SK-N-SH (cell line): Measurements from ENCODE around the gene MCF2L2. TPM values are rescaled to one million over a fixed set of nuclear protein-coding genes. Genes with fewer than 3 reads are reported as not detected.

ENCODE experiments used
- CTCF ChIA-PET: fragments of 300-600, 350-600 bp; formaldehyde crosslinking; extraction: SDS; loops from one replicate; lab custom pipeline; 2021; lab: Yijun Ruan, JAX
- POLR2A ChIA-PET: fragments of 350-600 bp; sonication (Branson Sonifier 250); formaldehyde crosslinking; extraction: SDS; loops from one replicate; lab custom pipeline; 2020; ENCODE audit warnings: antibody characterized with exemption, inconsistent platforms; lab: Yijun Ruan, JAX
- DNase-seq: peaks from one replicate; pipeline ENCODE4 v3.0.0; 2012
- H2AFZ ChIP-seq: fragments of 200-600 bp; sonication (generic); 2 replicates; pipeline ENCODE4 v1.8.1; 2016; ENCODE audit warnings: antibody characterized with exemption, mild to moderate bottlenecking, low read depth
- H3F3A ChIP-seq: fragments of 200-600 bp; sonication (generic); replicated peaks from 2 replicates; pipeline ENCODE3; 2016; ENCODE audit warnings: antibody characterized with exemption, mild to moderate bottlenecking; ENCODE audit not compliant: insufficient read depth
- H3K27ac ChIP-seq, 2 experiments: fragments of 200-500 bp in 1 of 2; fragments of 200-600 bp in 1 of 2; sonication (Bioruptor generic) in 1 of 2; sonication (generic), shearing (Covaris generic) in 1 of 2; 2 replicates each; pipeline versions ENCODE4 v1.5.1 to v1.6.1; 2014 to 2016; ENCODE audit warnings: low read depth in 2 of 2, inconsistent platforms in 1 of 2, low read length in 1 of 2, mild to moderate bottlenecking in 1 of 2, mixed read lengths in 1 of 2
- H3K27me3 ChIP-seq: fragments of 200-600 bp; sonication (generic), shearing (Covaris generic); 2 replicates; pipeline ENCODE4 v1.6.1; 2016; ENCODE audit warnings: mixed run types; ENCODE audit not compliant: insufficient read depth
- H3K36me3 ChIP-seq, 2 experiments: fragments of 200-500 bp in 1 of 2; fragments of 200-600 bp in 1 of 2; sonication (Bioruptor generic) in 1 of 2; sonication (generic) in 1 of 2; replicated peaks in 1 of 2; 2 replicates each; pipeline versions ENCODE3 to v1.5.1; 2014 to 2016; ENCODE audit warnings: low read length in 1 of 2, mild to moderate bottlenecking in 1 of 2; ENCODE audit not compliant: insufficient read depth in 2 of 2, control insufficient read depth in 1 of 2
- H3K4me1 ChIP-seq, 2 experiments: fragments of 200-500 bp in 1 of 2; fragments of 200-600 bp in 1 of 2; sonication (Bioruptor generic) in 1 of 2; sonication (generic), shearing (Covaris generic) in 1 of 2; 2 replicates each; pipeline versions ENCODE4 v1.5.1 to v1.6.1; 2014 to 2016; ENCODE audit warnings: low read depth in 1 of 2, low read length in 1 of 2, mixed run types in 1 of 2; ENCODE audit not compliant: insufficient read depth in 2 of 2, control insufficient read depth in 1 of 2
- H3K4me2 ChIP-seq: fragments of 200-600 bp; sonication (generic), shearing (Covaris generic); 2 replicates; pipeline ENCODE4 v1.6.1; 2017; ENCODE audit warnings: mixed run types
- H3K4me3 ChIP-seq, 2 experiments: fragments of 200-500 bp in 1 of 2; fragments of 200-600 bp in 1 of 2; sonication (Bioruptor generic) in 1 of 2; sonication (generic), shearing (Covaris generic) in 1 of 2; 2 replicates each; pipeline versions ENCODE4 v1.5.1 to v1.8.1; 2014 to 2016; ENCODE audit warnings: low read depth in 2 of 2, inconsistent platforms in 1 of 2, low read length in 1 of 2, mild to moderate bottlenecking in 1 of 2, mixed read lengths in 1 of 2, moderate library complexity in 1 of 2
- H3K79me2 ChIP-seq: fragments of 200-600 bp; sonication (generic); 2 replicates; pipeline ENCODE4 v1.8.1; 2017; ENCODE audit warnings: mild to moderate bottlenecking; ENCODE audit not compliant: insufficient read depth
- H3K9ac ChIP-seq: fragments of 200-600 bp; sonication (generic); 2 replicates; pipeline ENCODE4 v1.6.1; 2017; ENCODE audit warnings: mixed run types
- H3K9me2 ChIP-seq: fragments of 200-600 bp; sonication (generic); 2 replicates; pipeline ENCODE4 v1.6.1; 2017; ENCODE audit warnings: mixed run types
- H3K9me3 ChIP-seq: fragments of 200-600 bp; sonication (generic); 2 replicates; pipeline ENCODE4 v1.6.1; 2017; ENCODE audit warnings: mixed run types, mild to moderate bottlenecking, moderate library complexity
- H4K20me1 ChIP-seq: fragments of 200-600 bp; sonication (generic); 2 replicates; pipeline ENCODE4 v1.6.1; 2017; ENCODE audit warnings: mild to moderate bottlenecking, mixed run types; ENCODE audit not compliant: insufficient read depth
- ELF1 ChIP-seq: IDR thresholded peaks from 2 replicates; pipeline ENCODE4 v1.4.0; 2012
- EP300 ChIP-seq, 2 experiments: IDR thresholded peaks; 2 replicates each; pipeline versions ENCODE4 v1.4.0 to v1.6.1; 2012; ENCODE audit warnings: borderline replicate concordance in 1 of 2, low read depth in 1 of 2, low read length in 1 of 2
- FOXJ3 ChIP-seq: sonication (generic); formaldehyde crosslinking; IDR thresholded peaks from 2 replicates; pipeline ENCODE4 v1.5.1; 2020; ENCODE audit warnings: mild to moderate bottlenecking, missing genetic modification reagents
- GABPA ChIP-seq: IDR thresholded peaks from 2 replicates; pipeline ENCODE4 v1.4.0; 2012; ENCODE audit warnings: low read depth, mild to moderate bottlenecking
- JUND ChIP-seq: IDR thresholded peaks from 2 replicates; pipeline ENCODE4 v1.4.0; 2012
- MEF2A ChIP-seq: IDR thresholded peaks from 2 replicates; pipeline ENCODE4 v1.4.0; 2012; ENCODE audit warnings: low read depth, borderline replicate concordance
- MXI1 ChIP-seq: IDR thresholded peaks from 2 replicates; pipeline ENCODE4 v1.6.1; 2012; ENCODE audit warnings: mild to moderate bottlenecking, low read depth, low read length, improper control_type of control experiment
- SMC3 ChIP-seq: IDR thresholded peaks from 2 replicates; pipeline ENCODE4 v1.6.1; 2012; ENCODE audit warnings: low read depth, low read length, improper control_type of control experiment
- TCF12 ChIP-seq: IDR thresholded peaks from 2 replicates; pipeline ENCODE4 v1.4.0; 2012
- TEAD4 ChIP-seq: IDR thresholded peaks from 2 replicates; pipeline ENCODE4 v1.4.0; 2012; ENCODE audit warnings: mild to moderate bottlenecking, borderline replicate concordance; ENCODE audit not compliant: insufficient read depth
- WGBS: methylation state at CpG from one replicate; pipeline ENCODE4 v1.1.6; 2017; ENCODE audit warnings: low lambda C conversion rate; 5-methylcytosine and 5-hydroxymethylcytosine counted together
- polyA plus RNA-seq, 3 experiments: library from polyadenylated mRNA; depleted of rRNA; stranded (reverse); fragments of >200 nt; gene quantifications; 2 replicates each; pipeline ENCODE4 v1.2.3, GENCODE V29; 2012
- TF ChIP-seq, protein P1 (sequence below): IDR thresholded peaks from 2 replicates; pipeline ENCODE4 v1.4.0; 2012; ENCODE audit warnings: low read depth, borderline replicate concordance
- TF ChIP-seq, protein P2 (sequence below): fragments of 150-350 bp; IDR thresholded peaks from 2 replicates; pipeline ENCODE4 v1.6.1; 2017; ENCODE audit warnings: antibody characterized with exemption, low read length, low read depth, borderline replicate concordance

The MCF2L2 gene
- polyA plus RNA-seq, 1 of the 3 experiments (the other 2 are of a cell fraction) = 0.56 TPM

GRCh38 chr3:183247011-183247589 is 181.3 kb downstream of the MCF2L2 start:
- DNase-seq = no peak
- H3K27me3 ChIP-seq = no peaks in the 10 kb centered on the region
- H3K9me2 ChIP-seq = no peaks in the 10 kb centered on the region
- no peaks in the 10 kb centered on the region for H3K36me3 ChIP-seq
- no peaks in the 10 kb centered on the region for H3F3A ChIP-seq
- WGBS = 69% methylated on average over 6 of the region's 6 CpGs
- H3K4me2 ChIP-seq = no peak overlapping the region
- no peak overlapping the region for H2AFZ ChIP-seq
- TF ChIP-seq TEAD4 (0 out of 2 replicates have a peak, but pooled peaks have one; percentile 30), TCF12 (peak; percentile 16; the same call in 1 of the 2 replicates)
- TF ChIP-seq, protein P1, sequence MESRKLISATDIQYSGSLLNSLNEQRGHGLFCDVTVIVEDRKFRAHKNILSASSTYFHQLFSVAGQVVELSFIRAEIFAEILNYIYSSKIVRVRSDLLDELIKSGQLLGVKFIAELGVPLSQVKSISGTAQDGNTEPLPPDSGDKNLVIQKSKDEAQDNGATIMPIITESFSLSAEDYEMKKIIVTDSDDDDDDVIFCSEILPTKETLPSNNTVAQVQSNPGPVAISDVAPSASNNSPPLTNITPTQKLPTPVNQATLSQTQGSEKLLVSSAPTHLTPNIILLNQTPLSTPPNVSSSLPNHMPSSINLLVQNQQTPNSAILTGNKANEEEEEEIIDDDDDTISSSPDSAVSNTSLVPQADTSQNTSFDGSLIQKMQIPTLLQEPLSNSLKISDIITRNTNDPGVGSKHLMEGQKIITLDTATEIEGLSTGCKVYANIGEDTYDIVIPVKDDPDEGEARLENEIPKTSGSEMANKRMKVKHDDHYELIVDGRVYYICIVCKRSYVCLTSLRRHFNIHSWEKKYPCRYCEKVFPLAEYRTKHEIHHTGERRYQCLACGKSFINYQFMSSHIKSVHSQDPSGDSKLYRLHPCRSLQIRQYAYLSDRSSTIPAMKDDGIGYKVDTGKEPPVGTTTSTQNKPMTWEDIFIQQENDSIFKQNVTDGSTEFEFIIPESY = no peak
- TF ChIP-seq, protein P2, sequence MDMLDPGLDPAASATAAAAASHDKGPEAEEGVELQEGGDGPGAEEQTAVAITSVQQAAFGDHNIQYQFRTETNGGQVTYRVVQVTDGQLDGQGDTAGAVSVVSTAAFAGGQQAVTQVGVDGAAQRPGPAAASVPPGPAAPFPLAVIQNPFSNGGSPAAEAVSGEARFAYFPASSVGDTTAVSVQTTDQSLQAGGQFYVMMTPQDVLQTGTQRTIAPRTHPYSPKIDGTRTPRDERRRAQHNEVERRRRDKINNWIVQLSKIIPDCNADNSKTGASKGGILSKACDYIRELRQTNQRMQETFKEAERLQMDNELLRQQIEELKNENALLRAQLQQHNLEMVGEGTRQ = no peak
- TF ChIP-seq, all 33 proteins: peak for 2
- Histone ChIP-seq H3K9ac (no peak overlapping the region), H3K79me2 (no peaks in the 10 kb centered on the region), H3K4me3 (no peak overlapping the region), H3K9me3 (no peaks in the 10 kb centered on the region), H3K4me1 (no peaks in the 10 kb centered on the region; a peak in 1 of 4 replicates), H4K20me1 (no peaks in the 10 kb centered on the region), H3K27ac (no peak overlapping the region)
- ChIA-PET CTCF (no interaction called here), POLR2A (no interaction called here)

- no peaks in the 10 kb centered on the region for H3K9me3 ChIP-seq
- H3K79me2 ChIP-seq = no peaks in the 10 kb centered on the region
- no peaks in the 10 kb centered on the region for H4K20me1 ChIP-seq
- no peak overlapping the region for H3K4me3 ChIP-seq
- no peak for DNase-seq
- H3K4me1 ChIP-seq = no peaks in the 10 kb centered on the region; a peak in 1 of 4 replicates
- TF ChIP-seq EP300 (IDR thresholded peaks at IDR 0.05; ENCODE audit: borderline replicate concordance in 1 of 2, low read depth in 1 of 2, low read length in 1 of 2) (no peak), GABPA (no peak), FOXJ3 (CRISPR knock-in tag) (no peak), MEF2A (no peak), TEAD4 (no peak), SMC3 (no peak), JUND (no peak), ELF1 (no peak), TCF12 (no peak), MXI1 (no peak)
- TF ChIP-seq, protein P1 = no peak
- TF ChIP-seq, all 33 proteins: peak for 0
- Histone ChIP-seq H3K4me2 (no peak overlapping the region), H3K36me3 (no peaks in the 10 kb centered on the region), H3K9ac (no peak overlapping the region), H3K27me3 (no peaks in the 10 kb centered on the region), H2AFZ (no peak overlapping the region), H3K9me2 (no peaks in the 10 kb centered on the region), H3F3A (no peaks in the 10 kb centered on the region), H3K27ac (no peak overlapping the region)
- ChIA-PET CTCF (no interaction called here), POLR2A (no interaction called here)
Observed at GRCh38 chr3:183244981-183245476, 183.4 kb downstream of the MCF2L2 start.
